ENCODE data around the gene SART1.

Gene SART1

GRCh38 chr11:65927904-65928397 is 33.6 kb upstream of the SART1 start:
- Histone ChIP-seq H3K36me3 (replicated peaks; ENCODE audit: insufficient read depth, low read length) (no peaks in the 10 kb centered on the region), H3K4me2 (ENCODE audit: low read depth, low read length) (peak overlapping the region; percentile 71), H3K4me3 (ENCODE audit: low read length) (peak overlapping the region; percentile 37; the same call in 1 of the 2 replicates), H2AFZ (ENCODE audit: low read length) (peak overlapping the region; percentile 60), H3K9me2 (replicated peaks; ENCODE audit: insufficient read depth, low read length) (no peaks in the 10 kb centered on the region), H3F3A (ENCODE audit: insufficient read depth, low read length) (peaks cover 18% of the 10 kb centered on the region), H4K20me1 (ENCODE audit: insufficient read depth, low read length) (no peaks in the 10 kb centered on the region), H3K27ac (ENCODE audit: low read length) (peak overlapping the region; percentile 72), H3K4me1 (ENCODE audit: low read length) (peaks cover 21% of the 10 kb centered on the region), H3K9me3 (replicated peaks; ENCODE audit: insufficient read depth, low read length) (no peaks in the 10 kb centered on the region), H3K9ac (ENCODE audit: low read length) (peak overlapping the region; percentile 41; the same call in 1 of the 2 replicates), H3K79me2 (ENCODE audit: low read length) (no peaks in the 10 kb centered on the region), H3K27me3 (replicated peaks; ENCODE audit: insufficient read depth, low read length) (no peaks in the 10 kb centered on the region)
- DNase-seq: peak; percentile 94
- TF ChIP-seq, protein P1, sequence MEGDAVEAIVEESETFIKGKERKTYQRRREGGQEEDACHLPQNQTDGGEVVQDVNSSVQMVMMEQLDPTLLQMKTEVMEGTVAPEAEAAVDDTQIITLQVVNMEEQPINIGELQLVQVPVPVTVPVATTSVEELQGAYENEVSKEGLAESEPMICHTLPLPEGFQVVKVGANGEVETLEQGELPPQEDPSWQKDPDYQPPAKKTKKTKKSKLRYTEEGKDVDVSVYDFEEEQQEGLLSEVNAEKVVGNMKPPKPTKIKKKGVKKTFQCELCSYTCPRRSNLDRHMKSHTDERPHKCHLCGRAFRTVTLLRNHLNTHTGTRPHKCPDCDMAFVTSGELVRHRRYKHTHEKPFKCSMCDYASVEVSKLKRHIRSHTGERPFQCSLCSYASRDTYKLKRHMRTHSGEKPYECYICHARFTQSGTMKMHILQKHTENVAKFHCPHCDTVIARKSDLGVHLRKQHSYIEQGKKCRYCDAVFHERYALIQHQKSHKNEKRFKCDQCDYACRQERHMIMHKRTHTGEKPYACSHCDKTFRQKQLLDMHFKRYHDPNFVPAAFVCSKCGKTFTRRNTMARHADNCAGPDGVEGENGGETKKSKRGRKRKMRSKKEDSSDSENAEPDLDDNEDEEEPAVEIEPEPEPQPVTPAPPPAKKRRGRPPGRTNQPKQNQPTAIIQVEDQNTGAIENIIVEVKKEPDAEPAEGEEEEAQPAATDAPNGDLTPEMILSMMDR (IDR thresholded peaks at IDR 0.05; ENCODE audit: low read length): no peak
- no peak for TF ChIP-seq EZH2 (optimal IDR thresholded peaks at IDR 0.05; ENCODE audit: low read depth, low read length)
- TF ChIP-seq EZH2phosphoT487 (IDR thresholded peaks at IDR 0.05; ENCODE audit: low read length): no peak

GRCh38 chr11:65928667-65929066 is 32.9 kb upstream of the SART1 start:
- Histone ChIP-seq H3K4me1 (ENCODE audit: low read length) (peaks cover 21% of the 10 kb centered on the region), H3K36me3 (replicated peaks; ENCODE audit: insufficient read depth, low read length) (no peaks in the 10 kb centered on the region), H3F3A (ENCODE audit: insufficient read depth, low read length) (peaks cover 18% of the 10 kb centered on the region), H2AFZ (ENCODE audit: low read length) (peak overlapping the region; percentile 40), H3K9me2 (replicated peaks; ENCODE audit: insufficient read depth, low read length) (no peaks in the 10 kb centered on the region), H3K4me3 (ENCODE audit: low read length) (peak overlapping the region; percentile 37), H3K4me2 (ENCODE audit: low read depth, low read length) (peak overlapping the region; percentile 71), H3K27me3 (replicated peaks; ENCODE audit: insufficient read depth, low read length) (no peaks in the 10 kb centered on the region), H3K9me3 (replicated peaks; ENCODE audit: insufficient read depth, low read length) (no peaks in the 10 kb centered on the region), H4K20me1 (ENCODE audit: insufficient read depth, low read length) (no peaks in the 10 kb centered on the region), H3K27ac (ENCODE audit: low read length) (peak overlapping the region; percentile 72), H3K79me2 (ENCODE audit: low read length) (no peaks in the 10 kb centered on the region), H3K9ac (ENCODE audit: low read length) (peak overlapping the region; percentile 41; the same call in 1 of the 2 replicates)
- peak; percentile 50 for DNase-seq
- TF ChIP-seq, protein P1 (IDR thresholded peaks at IDR 0.05; ENCODE audit: low read length): no peak
- TF ChIP-seq EZH2 (optimal IDR thresholded peaks at IDR 0.05; ENCODE audit: low read depth, low read length): no peak
- TF ChIP-seq EZH2phosphoT487 (IDR thresholded peaks at IDR 0.05; ENCODE audit: low read length): no peak

- DNase-seq: no peak
- Histone ChIP-seq H3K9ac (ENCODE audit: low read length) (no peak overlapping the region), H3K4me3 (ENCODE audit: low read length) (no peak overlapping the region), H3K4me2 (ENCODE audit: low read depth, low read length) (no peak overlapping the region), H3K79me2 (ENCODE audit: low read length) (no peaks in the 10 kb centered on the region), H2AFZ (ENCODE audit: low read length) (no peak overlapping the region), H3K9me3 (replicated peaks; ENCODE audit: insufficient read depth, low read length) (no peaks in the 10 kb centered on the region), H3F3A (ENCODE audit: insufficient read depth, low read length) (peaks cover 18% of the 10 kb centered on the region), H3K36me3 (replicated peaks; ENCODE audit: insufficient read depth, low read length) (no peaks in the 10 kb centered on the region), H3K9me2 (replicated peaks; ENCODE audit: insufficient read depth, low read length) (no peaks in the 10 kb centered on the region), H3K27me3 (replicated peaks; ENCODE audit: insufficient read depth, low read length) (no peaks in the 10 kb centered on the region), H3K27ac (ENCODE audit: low read length) (no peak overlapping the region), H4K20me1 (ENCODE audit: insufficient read depth, low read length) (no peaks in the 10 kb centered on the region), H3K4me1 (ENCODE audit: low read length) (peaks cover 21% of the 10 kb centered on the region)
- no peak for TF ChIP-seq EZH2 (optimal IDR thresholded peaks at IDR 0.05; ENCODE audit: low read depth, low read length)
- TF ChIP-seq, protein P1 (IDR thresholded peaks at IDR 0.05; ENCODE audit: low read length): 0 out of 2 replicates have a peak, but pooled peaks have one; percentile 4
Observed at GRCh38 chr11:65931773-65932557, 29.6 kb upstream of the SART1 start.
